Cortex of kidney (tissue), 1 donor: Measurements from ENCODE around the gene DUSP10.

Source experiments
- DNase-seq: peaks from one replicate; lab custom pipeline; 2025; lab: John Stamatoyannopoulos, UW

The DUSP10 gene

DNA sequence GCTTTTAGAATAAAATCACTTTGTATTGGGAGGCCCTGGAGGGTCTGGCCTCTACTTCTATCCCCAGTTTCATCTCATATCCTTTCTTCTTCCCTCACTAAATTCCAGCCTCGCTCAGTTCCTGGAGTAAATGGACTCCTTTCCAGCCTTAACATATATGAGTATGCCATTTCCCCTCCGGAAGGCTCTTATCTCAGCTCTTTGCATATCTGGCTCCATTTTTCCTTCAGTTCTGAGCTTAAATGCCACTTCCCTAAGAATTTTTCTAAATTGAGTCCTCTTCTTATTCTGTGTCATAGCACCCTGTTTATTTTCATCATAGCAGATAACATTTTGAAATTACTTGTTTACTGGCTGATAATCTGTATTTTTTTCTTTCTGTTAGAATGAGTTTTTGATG, 20.2 kb upstream of the DUSP10 start:
- DNase-seq: no peak

DNA sequence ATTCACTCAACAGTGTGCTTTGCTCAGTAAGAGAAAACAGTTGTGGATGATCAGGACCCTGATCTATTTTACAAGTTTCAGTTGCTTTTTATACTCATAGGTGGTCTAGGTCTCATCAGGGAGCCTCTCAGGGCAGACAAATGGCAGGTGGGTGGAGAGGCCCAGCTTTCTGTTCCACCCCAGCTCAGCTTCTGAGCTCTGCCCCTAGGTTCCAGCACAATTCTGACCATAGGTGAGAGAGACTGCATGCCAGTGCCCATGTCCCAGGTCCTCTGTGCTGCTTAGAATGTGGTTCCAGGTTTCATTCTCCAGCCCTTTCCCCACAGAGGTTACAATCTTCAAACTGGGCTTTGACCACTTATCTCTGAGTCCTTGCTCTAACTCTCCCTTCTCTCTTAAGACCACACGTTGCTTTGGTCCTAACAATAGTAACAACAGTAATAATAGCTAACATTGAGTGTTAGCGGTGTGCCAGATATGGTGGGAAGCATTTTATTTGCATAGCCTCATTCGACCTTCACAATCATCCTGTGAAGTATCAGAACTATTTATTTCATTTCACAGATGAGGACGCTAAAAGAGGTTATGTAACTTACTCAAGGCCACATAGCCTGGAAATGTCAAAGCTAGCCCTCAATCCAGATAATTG, 19.6 kb upstream of the DUSP10 start:
- no peak for DNase-seq

DNA sequence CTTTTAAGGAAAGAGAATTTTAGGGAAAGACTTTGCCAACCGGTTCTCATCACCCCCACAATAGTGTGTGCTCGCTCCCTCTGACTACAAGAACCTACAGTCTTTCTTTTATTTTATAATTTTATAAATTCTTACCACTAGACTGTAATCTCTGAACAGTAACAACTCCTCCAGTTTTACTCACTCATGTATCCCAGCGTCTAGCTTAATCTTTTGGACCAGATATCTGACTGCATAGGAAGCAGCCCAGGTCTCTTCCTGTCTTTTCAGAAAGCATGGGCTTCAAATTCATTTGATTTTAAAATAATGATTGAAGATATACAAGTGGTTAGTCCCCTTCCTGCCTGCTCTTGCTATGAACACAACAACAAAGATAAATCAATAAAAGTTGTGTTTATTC, 19.0 kb upstream of the DUSP10 start:
- DNase-seq: no peak

- DNase-seq: no peak
These were observed 17.5 kb upstream of the DUSP10 start for GRCh38 chr1:221759436-221759835.

DNA sequence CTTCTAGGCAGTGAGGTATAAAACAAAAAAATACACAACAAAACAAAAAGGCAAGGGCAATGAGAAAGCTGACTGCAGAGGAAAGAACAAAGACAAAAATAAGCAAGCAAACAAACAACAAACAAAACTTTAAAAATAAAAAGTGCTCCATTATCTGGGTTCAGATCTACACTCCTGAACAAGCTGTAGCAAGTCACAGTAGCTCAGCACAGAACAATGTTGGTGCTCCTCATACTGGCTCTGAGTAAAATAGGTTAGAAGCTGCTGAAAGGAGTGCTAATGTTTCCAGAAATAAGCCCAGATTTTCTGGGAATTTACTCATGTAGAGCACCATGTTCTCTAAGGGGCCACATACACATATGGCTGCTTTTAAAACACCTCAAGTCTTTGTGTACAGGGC, 16.6 kb upstream of the DUSP10 start:
- DNase-seq: no peak

DNA sequence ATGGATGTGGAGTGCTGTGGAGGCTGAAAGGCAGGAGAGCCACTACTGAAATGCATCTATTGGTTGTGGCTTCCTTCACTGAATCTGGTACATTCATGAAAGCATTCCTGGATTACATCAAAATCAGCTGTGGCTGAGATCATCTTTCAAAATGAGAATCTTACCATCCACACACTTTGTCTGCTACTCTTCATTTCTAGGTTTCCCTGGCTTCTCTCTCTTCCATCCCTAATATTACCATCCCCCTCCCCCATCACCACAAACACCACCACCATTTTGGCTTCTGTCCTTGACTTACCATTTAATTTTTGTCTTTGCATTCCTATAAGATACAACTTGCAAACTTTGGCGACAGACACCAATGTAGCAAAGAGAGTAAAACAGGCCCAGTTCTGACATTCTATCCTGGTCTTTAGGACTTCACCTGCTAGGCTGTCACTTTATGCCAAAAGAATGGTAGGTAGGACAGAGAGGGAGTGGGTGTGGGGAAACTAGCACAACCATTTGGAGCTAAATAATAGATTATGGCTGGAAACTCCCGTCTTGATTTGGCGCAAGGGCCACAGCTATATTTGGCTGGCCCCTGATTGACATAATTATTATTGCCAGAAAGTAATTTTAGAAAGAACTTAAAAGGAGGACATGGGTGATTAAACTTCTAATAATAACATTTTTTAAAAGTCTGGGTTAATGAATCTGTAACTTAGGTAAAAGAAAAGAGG, 15.1 kb upstream of the DUSP10 start:
- DNase-seq: no peak

GRCh38 chr1:221753828-221754188, 11.9 kb upstream of the DUSP10 start:
- no peak for DNase-seq

DNA sequence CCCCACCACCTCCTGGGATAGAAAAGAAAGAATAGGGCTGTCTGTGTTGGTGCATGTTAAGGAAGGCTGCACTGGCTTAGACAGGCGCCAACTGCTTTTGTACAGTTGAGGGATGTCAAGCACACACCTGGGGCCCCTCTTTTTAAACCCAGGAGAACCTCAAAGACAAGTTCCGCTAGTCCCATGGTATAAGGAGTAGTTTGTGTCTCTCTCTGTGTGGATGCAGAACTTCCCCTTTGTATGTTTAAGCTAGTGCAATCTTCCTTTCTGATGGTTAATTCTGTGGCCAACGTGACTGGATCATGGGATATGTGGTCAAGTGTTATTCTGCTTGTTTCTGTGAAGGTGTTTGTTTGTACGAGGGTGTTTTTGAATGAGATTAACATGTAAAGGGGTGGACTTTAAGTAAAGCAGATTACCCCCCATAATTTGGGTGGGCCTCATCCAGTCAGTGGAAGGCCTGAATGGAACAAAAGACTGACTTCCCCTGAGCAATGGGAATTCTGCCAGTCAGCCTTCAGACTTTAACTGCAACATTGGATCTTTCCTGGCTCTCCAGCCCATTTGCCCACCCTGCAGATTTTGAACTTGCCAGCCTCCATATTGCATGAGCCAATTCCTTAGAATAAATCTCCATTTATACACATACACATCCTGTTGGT, 9.5 kb upstream of the DUSP10 start:
- no peak for DNase-seq

DNA sequence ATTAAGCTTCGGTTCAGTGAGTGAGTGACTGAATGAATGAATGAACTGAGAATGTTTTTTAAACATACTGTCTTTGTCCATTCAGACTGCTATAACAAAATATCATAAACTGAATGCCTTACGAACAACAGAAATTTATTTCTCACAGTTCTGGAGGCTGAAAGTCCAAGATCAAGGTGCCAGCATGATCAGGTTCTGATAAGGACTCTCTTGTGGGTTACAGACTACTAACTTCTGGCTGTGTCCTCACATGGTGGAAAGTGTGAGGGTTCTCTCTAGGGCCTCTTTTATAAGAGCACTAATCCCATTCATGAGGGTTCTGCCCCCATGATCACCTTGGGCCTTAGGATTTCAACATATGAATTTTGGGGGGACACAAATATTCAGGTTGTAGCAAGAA, 7.1 kb upstream of the DUSP10 start:
- no peak for DNase-seq

DNA sequence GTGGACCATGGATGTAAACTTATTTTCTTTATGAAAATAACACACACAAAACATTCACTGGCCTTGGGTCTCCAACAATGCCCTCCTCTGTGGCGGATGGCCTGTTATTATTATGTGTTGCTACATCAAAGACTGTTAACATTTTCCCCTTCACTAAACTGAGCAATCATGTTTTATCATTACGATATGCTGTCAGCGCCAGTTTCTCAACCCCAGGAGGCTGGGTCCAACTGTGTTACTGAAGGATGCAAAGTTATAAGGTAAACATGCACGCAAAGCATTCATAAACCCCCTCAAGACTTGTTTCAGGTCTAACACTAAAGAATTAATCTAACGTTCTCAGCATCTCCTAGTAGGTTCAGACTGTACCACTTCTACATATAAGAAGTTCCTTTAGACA, 6.0 kb upstream of the DUSP10 start:
- DNase-seq: no peak

GRCh38 chr1:221743416-221744208, 1.7 kb upstream of the DUSP10 start:
- DNase-seq: no peak

DNA sequence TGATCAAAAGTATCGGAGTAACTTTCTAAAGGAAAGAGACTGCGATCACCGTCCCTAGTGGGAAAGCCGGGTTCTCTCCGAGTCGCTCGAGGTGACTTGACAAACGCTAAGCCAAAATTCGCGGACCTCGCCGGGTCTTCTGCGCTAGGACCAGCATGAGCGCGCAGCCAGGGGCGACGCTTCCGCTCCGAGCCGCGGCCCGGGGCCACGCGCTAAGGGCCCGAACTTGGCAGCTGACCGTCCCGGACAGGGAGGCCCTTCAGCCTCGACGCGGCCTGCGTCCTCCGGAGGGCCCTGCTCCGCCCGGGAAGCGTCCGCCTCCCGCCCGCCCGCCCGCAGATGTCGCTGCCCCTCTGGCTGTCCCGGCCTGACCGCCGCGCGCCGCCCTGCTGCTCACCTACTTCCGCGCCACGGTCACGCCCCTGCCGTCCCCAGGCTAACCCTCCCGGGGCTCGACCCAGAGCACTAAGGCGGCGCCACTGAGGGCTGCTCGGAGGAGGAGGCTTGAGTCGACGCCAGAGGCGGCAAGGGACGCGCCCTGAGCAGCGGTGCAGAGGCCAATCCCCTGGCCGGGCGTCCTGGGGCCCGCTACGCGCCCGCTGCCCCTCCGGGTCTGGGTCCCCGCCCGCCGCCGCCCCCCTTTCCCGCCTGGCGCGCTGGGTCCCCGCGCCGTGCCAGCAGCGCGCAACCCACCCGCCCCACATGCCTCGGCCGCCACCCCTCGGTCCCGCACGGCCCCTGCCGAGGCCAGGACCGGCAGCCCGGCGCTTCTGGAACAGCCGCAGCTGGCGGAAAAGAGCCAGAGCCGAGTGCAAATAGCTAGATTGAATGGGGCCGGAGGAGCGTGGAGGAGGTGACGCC, 896 bp upstream of the DUSP10 start:
- no peak for DNase-seq

GRCh38 chr1:221740993-221741702, 741 bp downstream of the DUSP10 start:
- DNase-seq: no peak

DNA sequence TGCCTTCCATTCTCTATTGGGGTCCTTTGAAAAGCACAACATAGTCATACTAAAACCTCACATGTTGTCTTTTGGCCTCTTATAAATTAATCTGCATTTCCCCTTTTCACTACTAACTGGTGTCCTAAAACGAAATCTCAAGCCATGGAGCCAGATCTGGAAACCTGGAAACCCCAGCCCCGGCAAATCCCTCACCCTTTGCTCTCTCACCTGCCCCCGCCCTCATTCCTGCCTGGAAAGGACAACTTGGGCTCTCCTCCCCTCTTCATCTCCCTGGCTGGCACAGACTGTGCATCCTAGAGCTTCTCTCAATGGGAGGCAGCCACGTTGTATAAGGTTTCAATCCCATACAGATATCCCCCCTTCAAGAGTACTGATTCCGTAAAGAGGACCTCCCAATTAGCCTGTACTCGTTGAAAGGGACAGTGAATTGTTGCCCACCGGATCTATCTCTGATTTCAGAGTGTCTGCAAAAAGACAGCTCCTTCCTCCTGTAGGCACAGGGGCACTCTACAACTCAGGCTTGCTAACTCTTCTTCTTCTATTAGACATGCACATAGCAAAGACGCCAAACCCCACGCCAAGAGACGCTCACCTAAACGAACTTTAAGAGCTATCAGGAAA, 1.4 kb downstream of the DUSP10 start:
- no peak for DNase-seq

- DNase-seq: no peak
These were observed 2.2 kb downstream of the DUSP10 start for GRCh38 chr1:221739677-221740025.

- no peak for DNase-seq
These were observed 2.7 kb downstream of the DUSP10 start for GRCh38 chr1:221739018-221739676.

DNA sequence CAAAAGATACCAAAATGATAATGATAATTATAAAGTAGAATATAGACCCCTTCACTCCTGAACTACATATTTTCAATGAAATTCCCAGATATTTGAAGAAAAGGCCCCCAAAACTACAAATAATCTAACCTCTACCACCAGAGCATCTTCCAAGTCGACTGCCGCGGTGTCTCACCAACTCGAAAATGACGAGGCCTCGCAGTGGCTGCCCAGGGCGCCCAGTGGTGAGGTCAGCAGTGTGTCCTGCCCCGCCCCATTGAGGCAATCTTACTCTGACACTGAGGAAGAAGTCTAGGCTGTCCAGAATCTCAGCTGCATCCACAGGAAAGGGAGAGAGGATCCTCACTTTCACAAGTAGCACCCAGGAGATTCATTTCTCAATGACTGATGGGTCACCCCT, 5.2 kb downstream of the DUSP10 start:
- no peak for DNase-seq

GRCh38 chr1:221735999-221736398, 5.9 kb downstream of the DUSP10 start:
- no peak for DNase-seq

DNA sequence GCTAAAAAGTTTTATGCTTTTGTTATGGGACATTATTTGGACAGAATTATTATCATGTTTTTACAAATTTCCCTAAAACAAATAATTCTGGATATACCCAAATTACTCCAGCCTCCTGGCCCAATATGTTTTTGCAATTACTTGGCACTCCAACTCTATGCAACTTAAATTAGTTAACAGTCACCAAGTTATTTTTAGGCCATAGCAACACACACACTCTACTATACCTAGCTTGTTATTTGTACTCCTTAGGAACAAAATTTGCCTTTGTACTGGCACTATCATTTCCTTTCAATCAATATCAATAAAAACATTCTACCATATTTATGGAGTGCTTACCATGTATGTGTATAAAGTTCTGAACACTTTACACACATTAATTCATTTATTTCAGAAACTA, 7.7 kb downstream of the DUSP10 start:
- no peak for DNase-seq

- DNase-seq: no peak
These were observed 9.8 kb downstream of the DUSP10 start for GRCh38 chr1:221732052-221732451.
